Measurements from ENCODE around the gene B4GALT1. TPM values are rescaled to one million over a fixed set of nuclear protein-coding genes. Genes with fewer than 3 reads are reported as not detected.

B4GALT1 gene
- total and polyA plus RNA-seq, 7 donors, result 20.3 to 107 (median 25.5) TPM

GRCh38 chr9:33081128-33081851, 85.8 kb downstream of the B4GALT1 start:
- H3K4me1 ChIP-seq, result peaks cover 0 to 13% (median 0%) of the 10 kb centered on the region in 4 donors
- H3K27me3 ChIP-seq, result no peaks in the 10 kb centered on the region
- TF ChIP-seq CTCF (IDR thresholded peaks at IDR 0.05) (peak; percentile 70 to 92 (median 86)), EP300 (IDR thresholded peaks at IDR 0.05) (no peak), POLR2AphosphoS5 (IDR thresholded peaks at IDR 0.05) (peak in 3 of 4 donors; percentile 30 to 49 (median 36)), POLR2A (IDR thresholded peaks at IDR 0.05) (no peak)
- peak overlapping the region in 2 of 4 donors; percentile 46 to 61 for H3K27ac ChIP-seq
- WGBS, 2 donors, result 12 to 18% methylated on average over 9 of the region's 9 CpGs
- peak; percentile 81 for DNase-seq
- H3K36me3 ChIP-seq, result no peaks in the 10 kb centered on the region
- H3K9me3 ChIP-seq, result no peaks in the 10 kb centered on the region
- H3K4me3 ChIP-seq, result no peak overlapping the region
- intact Hi-C loops (cut with DNase I), result loop anchor here (1.0 kb wide), 1 partner anchor 144 kb away; no protein-coding TSS in a partner anchor

- intact Hi-C loops (cut with DNase I), result no loop called here
- H3K27me3 ChIP-seq, result no peaks in the 10 kb centered on the region
- H3K9me3 ChIP-seq, result no peaks in the 10 kb centered on the region
- no peak overlapping the region for H3K4me3 ChIP-seq
- 52 to 71% methylated on average over 6 of the region's 6 CpGs for WGBS, 2 donors
- peaks cover 0 to 17% (median 5%) of the 10 kb centered on the region in 4 donors for H3K4me1 ChIP-seq
- peak overlapping the region in 2 of 4 donors; percentile 46 to 61 for H3K27ac ChIP-seq
- TF ChIP-seq POLR2A (IDR thresholded peaks at IDR 0.05), result no peak
- TF ChIP-seq POLR2AphosphoS5 (IDR thresholded peaks at IDR 0.05), result no peak
- TF ChIP-seq CTCF (IDR thresholded peaks at IDR 0.05), result no peak
- no peak for TF ChIP-seq EP300 (IDR thresholded peaks at IDR 0.05)
- H3K36me3 ChIP-seq, result no peaks in the 10 kb centered on the region
- no peak for DNase-seq
Measured at GRCh38 chr9:33080534-33080933, 86.6 kb downstream of the B4GALT1 start.

GRCh38 chr9:33076046-33077004, 90.8 kb downstream of the B4GALT1 start, which contains the start of gene SMU1:
TSS of gene SMU1 (minus strand) at chr9:33076674. CDS start at chr9:33076608, 66 bp downstream.
- intact Hi-C loops (cut with DNase I), result loop anchor here (5.0 kb wide), 2 partner anchors 49 to 91 kb away; partner anchors contain the start of genes B4GALT1 and DNAJA1
- Histone ChIP-seq H3K27me3 (no peaks in the 10 kb centered on the region), H3K4me3 (peak within 1 kb of the TSS; percentile 62 to 80 (median 72)), H3K4me1 (peaks cover 0 to 23% (median 8%) of the 10 kb centered on the region in 4 donors), H3K27ac (peak within 1 kb of the TSS; percentile 89 to 95 (median 90)), H3K9me3 (no peaks in the 10 kb centered on the region), H3K36me3 (peaks cover 10 to 28% (median 16%) of the 10 kb centered on the region in 4 donors)
- 1% methylated on average over 53 of the region's 53 CpGs for WGBS, 2 donors
- peak; percentile 99 for DNase-seq
- peak; percentile 88 to 95 (median 93) for TF ChIP-seq POLR2AphosphoS5 (IDR thresholded peaks at IDR 0.05)
- TF ChIP-seq CTCF (IDR thresholded peaks at IDR 0.05), result no peak
- peak; percentile 75 to 80 for TF ChIP-seq POLR2A (IDR thresholded peaks at IDR 0.05)
- TF ChIP-seq EP300 (IDR thresholded peaks at IDR 0.05), result peak in 1 of 4 donors; percentile 77

- WGBS, 2 donors, result 92 to 95% methylated on average over 1 of the region's 1 CpG
- no peak overlapping the region for H3K4me3 ChIP-seq
- intact Hi-C loops (cut with DNase I), result no loop called here
- H3K27ac ChIP-seq, result no peak overlapping the region
- no peaks in the 10 kb centered on the region for H3K9me3 ChIP-seq
- H3K36me3 ChIP-seq, result peaks cover 10 to 100% (median 50%) of the 10 kb centered on the region in 4 donors
- no peaks in the 10 kb centered on the region for H3K27me3 ChIP-seq
- peaks cover 0 to 4% (median 0%) of the 10 kb centered on the region in 4 donors for H3K4me1 ChIP-seq
- DNase-seq, result no peak
- TF ChIP-seq CTCF (IDR thresholded peaks at IDR 0.05) (no peak), EP300 (IDR thresholded peaks at IDR 0.05) (no peak), POLR2A (IDR thresholded peaks at IDR 0.05) (no peak), POLR2AphosphoS5 (IDR thresholded peaks at IDR 0.05) (no peak)
Measured at GRCh38 chr9:33068991-33069390, 98.1 kb downstream of the B4GALT1 start.

All from sigmoid colon (tissue), 7 donors.